Measurements from ENCODE around the gene SYNM.

GRCh38 chr15:99070208-99070607 lies 34.7 kb upstream of the SYNM start:
- TF ChIP-seq CTCF (conservative IDR thresholded peaks at IDR 0.05) (no peak), ZFX (IDR thresholded peaks at IDR 0.05) (no peak)
